GM18519 (cell line): ENCODE measurements around the gene COPG2.

Experiments used
- ATAC-seq: cut with Tn5 transposase; IDR thresholded peaks from one replicate; pipeline ENCODE4 v1.9.1; 2021; ENCODE audit warnings: mild to moderate bottlenecking, moderate library complexity; ENCODE audit not compliant: unreplicated experiment, low FRiP score

The COPG2 gene

DNA sequence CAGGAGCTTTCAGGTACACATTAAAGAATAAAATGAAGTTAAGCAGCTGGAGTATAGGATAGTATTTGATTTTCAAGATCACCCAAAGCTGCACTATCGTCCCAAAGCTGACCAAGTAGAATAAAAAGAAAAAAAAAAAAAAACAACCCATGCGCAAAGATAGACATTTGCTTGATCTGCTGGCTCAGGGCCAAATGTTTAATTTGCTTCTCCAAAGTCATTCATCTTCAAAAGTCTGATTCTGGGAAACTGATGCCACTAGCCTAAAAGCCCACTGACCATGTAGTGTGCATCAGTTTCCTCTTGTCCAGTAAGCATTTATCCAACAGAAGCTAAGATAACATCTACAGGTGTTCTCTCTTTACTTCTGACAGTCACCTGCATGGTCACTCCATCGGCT, 162.2 kb downstream of the COPG2 start:
- no peak for ATAC-seq

- ATAC-seq: no peak
Measured at GRCh38 chr7:130505753-130506152, 162.8 kb downstream of the COPG2 start.

GRCh38 chr7:130500910-130501309, 167.6 kb downstream of the COPG2 start:
- ATAC-seq: no peak

DNA sequence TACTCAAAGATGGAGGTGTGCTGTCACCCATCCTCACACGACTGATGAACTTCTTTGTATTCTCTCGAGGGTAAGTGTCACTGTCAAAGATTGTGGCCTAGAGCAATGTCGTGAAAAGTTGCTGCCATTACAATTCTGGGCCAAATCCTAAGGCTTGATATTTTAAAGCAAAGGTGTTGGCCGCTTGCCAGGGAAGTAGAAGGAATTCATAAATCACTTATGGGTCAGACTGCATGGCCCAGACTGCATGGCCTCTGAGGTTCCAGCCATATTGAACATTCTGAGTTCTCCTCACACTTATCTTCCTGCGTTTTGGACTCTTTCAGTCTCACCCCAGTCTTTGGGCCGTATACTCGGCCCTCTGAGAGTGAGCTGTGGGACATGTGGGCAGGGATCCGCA, 168.1 kb downstream of the COPG2 start:
- ATAC-seq: no peak

GRCh38 chr7:130494431-130494858, 174.1 kb downstream of the COPG2 start:
- no peak for ATAC-seq

DNA sequence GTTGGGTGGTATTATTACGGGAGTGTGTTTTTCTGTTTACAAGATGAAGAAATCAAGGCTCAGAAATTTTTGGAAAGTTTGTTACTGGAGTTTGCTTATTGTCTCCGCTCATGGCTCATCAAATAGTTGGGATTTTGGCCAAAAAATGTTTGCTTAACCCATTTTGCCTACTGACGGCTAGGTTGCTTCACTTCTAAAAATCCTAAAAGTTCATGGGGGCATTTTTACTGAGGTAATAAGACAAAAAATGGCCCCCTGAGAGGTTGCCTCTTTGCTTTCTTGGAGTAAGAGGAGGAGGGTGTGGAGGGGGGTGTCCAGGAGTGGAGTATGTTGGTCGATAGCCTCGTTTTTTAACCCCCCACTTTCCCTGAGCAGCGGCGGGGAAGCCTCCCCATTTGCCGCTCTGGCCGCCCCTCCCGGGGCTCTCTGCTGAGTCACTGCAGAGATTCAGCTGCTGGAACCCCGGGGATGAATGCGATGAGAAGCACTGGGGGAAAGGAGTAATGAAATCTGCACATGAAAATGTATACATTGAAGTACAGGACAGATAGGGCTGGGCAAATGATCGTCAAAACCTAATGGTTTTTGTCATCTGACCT, 175.2 kb downstream of the COPG2 start:
- no peak for ATAC-seq

- ATAC-seq: no peak
Measured at GRCh38 chr7:130492523-130493274, 175.8 kb downstream of the COPG2 start.

GRCh38 chr7:130491841-130492522, 176.6 kb downstream of the COPG2 start, which contains the start of gene MEST:
TSS of gene MEST (plus strand) at chr7:130492085. CDS start at chr7:130492314, 229 bp downstream.
- no peak for ATAC-seq

DNA sequence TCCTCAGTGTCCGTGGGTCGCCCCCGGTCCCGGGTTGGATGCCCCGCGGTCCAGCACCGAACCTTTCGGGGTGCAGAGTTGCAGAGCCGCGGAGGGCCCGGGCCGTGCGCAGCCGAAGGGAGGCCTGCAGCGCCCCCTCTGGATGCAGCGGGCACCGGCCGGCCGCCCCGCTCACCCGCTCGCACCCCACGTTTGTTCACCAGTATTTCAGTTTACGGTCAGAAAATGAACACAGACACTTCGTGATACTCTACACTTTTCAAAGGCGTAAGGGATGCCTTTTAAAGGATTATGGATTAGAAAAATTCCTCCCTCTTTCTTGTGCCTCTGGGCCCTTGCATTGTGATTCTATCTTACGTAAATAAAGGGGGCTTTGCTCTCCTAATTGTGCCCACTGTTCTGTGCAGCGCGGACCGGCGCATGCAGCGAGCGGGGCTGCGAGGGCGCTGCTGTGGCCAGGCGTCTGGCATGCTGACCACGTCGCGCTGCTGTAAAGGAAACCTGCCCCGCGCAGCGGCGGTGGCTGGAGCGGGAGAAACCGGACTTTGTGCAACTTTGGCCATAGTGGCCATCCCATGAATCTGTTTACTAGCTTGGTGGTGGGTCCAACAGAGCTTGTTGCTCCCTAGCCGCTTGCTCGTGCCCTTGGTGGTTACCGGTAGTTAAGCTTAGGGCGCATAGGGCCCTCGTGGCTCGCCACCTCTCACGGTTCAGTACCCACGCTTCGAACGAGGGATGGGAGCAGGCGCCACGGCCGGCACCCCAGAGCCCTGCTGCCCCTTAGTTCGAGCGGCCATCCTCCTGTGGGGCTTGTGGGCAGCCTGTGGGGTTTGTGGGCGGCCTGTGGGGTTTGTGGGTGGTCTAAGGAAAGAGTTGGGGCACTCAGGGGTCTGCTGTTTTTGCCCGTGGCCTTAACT, 177.4 kb downstream of the COPG2 start:
- ATAC-seq: no peak

- no peak for ATAC-seq
Measured at GRCh38 chr7:130490311-130490791, 178.2 kb downstream of the COPG2 start.

GRCh38 chr7:130489140-130489983, 179.2 kb downstream of the COPG2 start:
- no peak for ATAC-seq

GRCh38 chr7:130488392-130489139, 180.0 kb downstream of the COPG2 start:
- no peak for ATAC-seq

DNA sequence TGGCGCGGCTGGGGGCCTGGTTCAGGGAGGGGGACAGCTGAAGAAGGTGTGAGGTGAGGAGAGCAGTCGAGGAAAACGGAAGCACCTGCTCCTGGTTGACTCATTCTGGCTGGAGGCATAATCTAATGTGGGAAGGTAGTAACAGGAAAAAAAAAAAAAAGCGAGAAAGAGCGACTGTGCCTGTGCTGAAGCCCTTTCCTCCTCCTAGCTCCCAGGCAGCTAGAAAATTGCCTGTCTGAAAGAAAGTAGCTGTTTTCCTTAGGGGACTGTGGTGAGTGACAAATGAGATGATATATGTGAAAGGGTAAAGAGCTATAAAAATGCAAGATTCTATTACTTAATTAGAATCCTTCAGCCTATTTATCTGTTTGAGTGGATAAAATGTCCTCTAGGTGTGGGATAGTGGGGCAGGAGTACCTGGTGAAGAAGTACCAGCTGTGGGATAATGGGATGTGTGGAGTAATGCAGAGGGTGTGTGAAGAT, 181.6 kb downstream of the COPG2 start:
- ATAC-seq: no peak

GRCh38 chr7:130486114-130486953, 182.2 kb downstream of the COPG2 start:
- no peak for ATAC-seq

DNA sequence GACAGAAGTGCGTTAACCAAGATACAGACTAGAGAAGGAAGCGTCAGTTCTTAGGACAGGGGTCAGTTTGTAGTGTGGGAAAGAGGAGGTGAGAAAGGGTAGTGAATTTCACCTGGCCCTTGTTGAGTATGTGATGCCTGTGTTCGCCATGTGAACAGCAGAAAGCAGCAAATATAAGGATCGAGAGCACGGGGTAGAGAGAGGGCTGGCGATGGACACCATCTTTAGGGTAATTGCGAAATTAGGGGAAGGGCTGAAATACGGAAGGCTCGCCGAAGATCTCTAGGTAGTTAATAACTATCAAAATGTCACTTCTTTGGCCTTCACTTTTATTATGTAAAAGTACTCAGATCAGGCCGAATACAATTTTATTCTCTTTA, 182.8 kb downstream of the COPG2 start:
- no peak for ATAC-seq

- no peak for ATAC-seq
Measured at GRCh38 chr7:130483031-130483430, 185.5 kb downstream of the COPG2 start.

- ATAC-seq: no peak
Measured at GRCh38 chr7:130481898-130482297, 186.7 kb downstream of the COPG2 start.
